Activated CD8-positive, alpha-beta memory T cell treated with anti-CD3 and anti-CD28 coated beads, Interleukin-2, amount 50 U/mL, for 1 hour (primary cell): ENCODE measurements around the gene ATXN7.

ENCODE experiments used
- DNase-seq: peaks from one replicate; pipeline ENCODE4 v3.0.0-alpha.2; 2020; ENCODE audit errors: extremely low read depth

Gene ATXN7

GRCh38 chr3:63934041-63934866, 70.6 kb downstream of the ATXN7 start:
- no peak for DNase-seq

- no peak for DNase-seq
Measured at GRCh38 chr3:63936925-63937324, 73.3 kb downstream of the ATXN7 start.

- DNase-seq = no peak
Measured at GRCh38 chr3:63937661-63938651, 74.3 kb downstream of the ATXN7 start.

- DNase-seq = no peak
Measured at GRCh38 chr3:63940389-63940757, 76.7 kb downstream of the ATXN7 start.

GRCh38 chr3:63942528-63942927, 78.9 kb downstream of the ATXN7 start:
- no peak for DNase-seq

GRCh38 chr3:63943678-63944077, 80.0 kb downstream of the ATXN7 start:
- no peak for DNase-seq

- no peak for DNase-seq
Measured at GRCh38 chr3:63945558-63946096, 82.0 kb downstream of the ATXN7 start.

GRCh38 chr3:63946753-63947152, 83.1 kb downstream of the ATXN7 start:
- DNase-seq = no peak

- no peak for DNase-seq
Measured at GRCh38 chr3:63947594-63947993, 83.9 kb downstream of the ATXN7 start.

- DNase-seq = no peak
Measured at GRCh38 chr3:63949005-63949404, 85.3 kb downstream of the ATXN7 start.

GRCh38 chr3:63950698-63951097, 87.0 kb downstream of the ATXN7 start:
- no peak for DNase-seq

- DNase-seq = no peak
Measured at GRCh38 chr3:63951492-63952247, 88.0 kb downstream of the ATXN7 start.

- DNase-seq = no peak
Measured at GRCh38 chr3:63952248-63952594, 88.6 kb downstream of the ATXN7 start.

GRCh38 chr3:63954182-63954581, 90.5 kb downstream of the ATXN7 start:
- no peak for DNase-seq

- DNase-seq = no peak
Measured at GRCh38 chr3:63955036-63955650, 91.5 kb downstream of the ATXN7 start.

- no peak for DNase-seq
Measured at GRCh38 chr3:63955830-63956545, 92.3 kb downstream of the ATXN7 start.

- no peak for DNase-seq
Measured at GRCh38 chr3:63959146-63959545, 95.5 kb downstream of the ATXN7 start.

- no peak for DNase-seq
Measured at GRCh38 chr3:63960048-63960711, 96.5 kb downstream of the ATXN7 start.

- no peak for DNase-seq
Measured at GRCh38 chr3:63961891-63962290, 98.2 kb downstream of the ATXN7 start.

GRCh38 chr3:63963496-63963895, 99.8 kb downstream of the ATXN7 start:
- no peak for DNase-seq
